Stimulated activated CD8-positive, alpha-beta memory T cell treated with anti-CD3 and anti-CD28 coated beads, Interleukin-7, amount 100 ng/mL, for 24 hours (primary cell): ENCODE results near the gene USH1G.

Experiments used
- DNase-seq: peaks from one replicate; pipeline ENCODE4 v3.0.0-alpha.2; 2020; ENCODE audit warnings: low read depth

The USH1G gene

DNA sequence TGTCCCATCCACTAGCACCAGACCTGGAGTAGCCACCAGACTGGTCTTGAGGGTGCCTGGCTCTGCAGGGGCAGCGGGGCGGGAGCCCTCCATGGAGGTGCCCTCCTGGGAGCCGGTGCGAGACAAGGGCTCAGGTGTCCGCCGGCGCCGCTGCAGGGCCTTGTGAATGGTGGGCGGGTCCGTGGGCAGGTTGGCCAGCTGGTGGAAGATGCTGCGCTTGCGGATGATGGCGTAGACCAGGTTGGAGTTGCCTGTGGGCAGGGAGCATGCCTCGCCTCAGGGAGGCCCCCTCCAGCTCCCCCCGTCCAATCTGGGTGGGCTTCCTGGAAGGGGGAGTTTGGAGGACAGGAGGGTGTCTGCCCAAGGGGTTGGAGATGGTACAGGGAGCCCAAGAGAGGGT, 31.1 kb upstream of the USH1G start:
- DNase-seq, result no peak

DNA sequence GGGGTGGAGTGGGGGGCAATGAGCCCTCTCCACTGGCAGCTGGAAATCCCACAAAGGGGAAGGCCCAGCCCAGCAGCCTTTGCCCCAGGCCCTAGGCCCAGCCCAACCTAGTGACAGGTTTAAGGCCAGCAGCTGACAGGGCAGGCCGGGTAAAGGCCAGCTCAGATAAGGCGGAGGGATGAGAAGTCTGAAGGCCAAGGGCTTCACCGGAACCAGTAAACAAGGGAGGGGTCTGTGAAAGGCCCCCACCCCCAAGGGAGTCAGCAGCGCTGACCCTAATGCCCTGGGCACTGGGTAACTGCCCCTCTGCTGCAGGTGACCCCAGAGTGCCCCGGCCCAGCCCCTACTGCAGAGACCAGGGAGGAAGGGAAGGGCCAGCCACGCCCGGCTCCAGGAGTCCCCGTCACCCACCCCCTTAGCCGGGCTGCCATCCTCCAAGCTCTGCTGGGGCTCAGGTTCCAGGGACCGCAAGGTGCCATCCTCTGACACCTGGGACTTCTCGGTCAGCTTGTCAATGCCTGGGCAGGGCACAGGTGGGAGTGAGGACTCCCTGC, 30.2 kb upstream of the USH1G start:
- no peak for DNase-seq

DNA sequence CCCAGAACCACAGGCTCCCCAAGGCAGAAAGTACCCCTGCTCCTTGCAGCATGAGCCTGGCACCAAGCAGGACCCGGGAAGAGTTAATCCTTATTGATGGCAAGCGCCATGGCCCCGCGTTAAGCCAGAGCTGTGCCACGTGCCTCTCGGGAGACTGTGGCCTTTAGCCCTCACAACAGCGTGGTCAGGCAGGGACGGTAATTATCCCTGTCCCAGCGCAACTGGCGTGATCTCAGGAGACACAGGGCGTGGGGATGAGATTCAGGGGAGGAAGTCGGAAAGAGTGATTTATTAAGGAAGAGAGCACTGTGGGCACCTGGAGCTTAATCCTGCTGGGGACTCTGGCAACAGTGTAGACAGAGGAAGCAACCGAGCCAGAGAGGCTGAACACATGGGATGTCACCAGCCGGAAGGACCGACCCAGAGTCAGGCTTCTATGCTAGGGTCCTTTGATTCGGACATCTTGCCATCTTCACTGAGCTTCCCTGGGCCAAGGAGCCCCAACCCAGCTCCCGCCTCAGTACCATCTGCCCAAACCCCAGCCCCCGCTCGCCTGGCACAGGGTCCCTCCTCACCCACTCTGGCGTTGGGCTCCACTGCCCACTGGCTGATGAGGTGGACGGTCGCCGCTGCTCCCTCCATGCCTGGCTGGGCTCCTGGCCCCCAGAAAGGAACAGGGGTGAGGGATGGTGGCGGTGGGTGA, 29.5 kb upstream of the USH1G start:
- DNase-seq, result no peak

DNA sequence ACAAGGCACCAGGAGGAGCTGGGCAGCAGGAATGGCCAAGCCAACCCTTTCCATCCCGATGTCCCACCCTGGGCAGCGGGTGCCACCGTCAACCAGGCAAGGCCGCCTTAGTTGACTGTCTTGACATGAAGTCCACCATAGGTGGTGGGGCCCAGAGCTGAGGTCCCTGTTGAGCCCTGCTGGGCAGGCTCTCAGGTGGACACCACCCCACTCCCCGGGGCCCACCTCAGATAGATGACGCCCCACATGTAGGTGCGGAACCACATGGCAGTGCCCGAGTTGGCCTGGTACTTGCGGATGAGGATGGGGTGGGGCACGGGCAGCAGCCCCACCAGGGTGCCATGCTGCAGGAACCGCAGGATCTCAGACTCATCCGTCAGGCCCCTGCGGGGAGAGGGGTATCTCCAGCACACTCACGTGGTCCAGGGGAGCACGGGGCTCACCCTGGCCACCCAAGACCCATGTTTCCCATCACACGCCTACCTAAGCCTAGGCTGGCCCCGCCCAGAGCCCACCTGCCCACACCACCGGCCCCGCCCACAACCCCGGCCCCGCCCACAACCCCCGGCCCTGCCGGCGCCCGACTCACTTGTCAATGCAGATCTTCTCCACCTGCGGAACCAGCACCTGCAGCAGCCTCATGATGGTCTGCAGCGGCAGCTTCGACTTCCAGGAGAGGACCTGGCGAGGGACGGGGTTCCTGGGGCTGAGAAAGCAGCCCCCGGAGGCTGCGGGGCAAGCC, 28.8 kb upstream of the USH1G start:
- DNase-seq, result no peak

DNA sequence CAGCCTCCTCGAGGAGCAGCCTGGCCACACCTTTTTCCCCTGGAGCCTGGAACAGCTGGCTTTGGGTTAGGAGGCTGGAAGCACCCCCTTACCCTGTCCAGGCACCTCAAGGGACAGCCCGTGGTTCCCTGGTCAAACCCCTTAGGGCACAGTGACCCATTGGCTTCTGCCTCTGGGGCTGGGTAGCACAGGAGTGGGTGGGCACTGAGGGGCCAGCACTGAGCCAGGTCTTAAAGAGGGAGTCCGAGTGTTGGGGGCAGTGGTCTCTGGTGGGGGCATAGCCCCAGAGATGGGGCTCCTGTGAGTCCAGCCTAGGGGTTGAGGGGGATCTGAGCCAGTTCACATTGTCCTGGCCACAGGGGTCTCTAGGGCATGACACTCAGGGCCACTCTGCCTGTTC, 28.0 kb upstream of the USH1G start:
- DNase-seq, result no peak

DNA sequence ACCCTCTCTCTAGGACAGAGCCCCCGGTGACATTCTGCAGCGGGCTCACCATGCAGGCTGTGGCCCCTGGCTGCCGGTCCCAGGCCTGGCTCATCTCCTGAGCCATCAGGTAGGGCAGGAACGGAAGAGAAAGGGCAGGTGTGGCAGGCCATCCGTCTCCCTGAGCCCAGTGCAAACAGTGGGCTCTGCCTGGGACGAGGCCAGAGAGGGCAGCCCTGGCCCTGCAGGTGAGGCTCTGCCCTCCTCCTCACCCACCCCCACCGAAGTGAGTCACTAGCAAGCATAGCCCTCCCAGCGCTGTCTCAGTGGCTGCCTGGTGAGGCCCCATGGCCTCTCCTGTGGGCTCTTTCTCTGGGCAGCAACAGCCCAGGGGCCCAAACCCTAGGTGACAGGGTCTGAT, 27.2 kb upstream of the USH1G start:
- DNase-seq, result no peak

DNA sequence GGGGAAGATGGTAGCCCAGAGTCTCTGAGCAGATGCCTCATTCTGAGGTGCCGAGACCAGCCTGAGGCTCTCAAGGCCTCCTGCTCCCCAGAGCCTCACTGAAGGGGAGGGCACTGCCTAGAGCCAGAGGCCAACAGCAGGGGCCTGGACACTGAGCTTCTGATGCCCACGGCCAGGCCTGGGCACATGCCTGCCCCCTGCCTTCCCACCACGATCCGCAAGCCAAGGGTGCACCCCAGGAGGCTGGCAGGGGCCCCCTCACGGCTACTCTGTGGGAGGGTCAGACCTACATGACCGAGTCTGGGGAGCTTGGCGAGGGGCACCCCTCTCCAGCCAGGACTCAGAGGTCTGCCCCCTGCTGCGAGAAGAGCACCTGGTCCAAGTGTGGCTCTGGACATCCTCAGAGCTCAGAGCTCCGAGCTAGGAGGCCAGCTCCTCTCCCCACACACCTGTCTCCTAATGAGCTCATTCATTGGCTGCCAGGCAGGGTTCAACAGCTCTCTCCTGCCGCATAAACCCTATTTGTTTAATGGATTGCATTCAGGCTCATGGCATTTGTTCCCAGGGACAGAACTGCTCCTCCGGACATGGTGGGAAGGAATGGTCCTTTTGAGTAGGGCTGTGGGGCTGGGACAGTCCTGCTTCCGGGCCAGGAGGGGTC, 26.5 kb upstream of the USH1G start:
- DNase-seq, result no peak

DNA sequence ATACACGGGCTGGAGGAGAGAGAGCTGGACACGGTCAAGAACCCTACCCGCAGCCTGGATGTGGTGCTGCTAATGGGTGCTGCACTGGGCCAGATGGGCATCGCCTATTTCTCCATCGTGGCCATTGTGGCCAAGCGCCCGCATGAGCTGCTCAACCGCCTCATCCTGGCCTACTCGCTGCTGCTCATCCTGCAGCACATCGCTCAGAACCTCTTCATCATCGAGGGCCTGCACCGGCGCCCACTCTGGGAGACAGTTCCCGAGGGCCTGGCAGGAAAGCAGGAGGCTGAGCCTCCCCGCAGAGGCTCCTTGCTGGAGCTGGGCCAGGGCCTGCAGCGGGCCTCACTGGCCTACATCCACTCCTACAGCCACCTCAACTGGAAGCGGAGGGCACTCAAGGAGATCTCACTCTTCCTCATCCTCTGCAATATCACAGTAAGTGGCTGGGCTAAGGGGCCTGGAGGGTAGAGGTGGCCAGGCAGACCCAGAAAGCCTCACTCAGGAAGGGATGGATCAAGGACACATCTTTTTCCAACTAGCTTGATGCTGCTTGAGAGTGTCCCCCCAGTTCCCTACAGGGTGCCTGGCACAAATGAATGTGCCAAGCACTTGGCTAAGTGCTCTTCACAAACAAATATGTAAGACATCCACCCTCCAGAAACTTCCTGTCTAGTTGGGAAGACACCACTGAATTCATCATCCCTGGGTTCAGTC, 24.1 kb upstream of the USH1G start:
- DNase-seq, result no peak

DNA sequence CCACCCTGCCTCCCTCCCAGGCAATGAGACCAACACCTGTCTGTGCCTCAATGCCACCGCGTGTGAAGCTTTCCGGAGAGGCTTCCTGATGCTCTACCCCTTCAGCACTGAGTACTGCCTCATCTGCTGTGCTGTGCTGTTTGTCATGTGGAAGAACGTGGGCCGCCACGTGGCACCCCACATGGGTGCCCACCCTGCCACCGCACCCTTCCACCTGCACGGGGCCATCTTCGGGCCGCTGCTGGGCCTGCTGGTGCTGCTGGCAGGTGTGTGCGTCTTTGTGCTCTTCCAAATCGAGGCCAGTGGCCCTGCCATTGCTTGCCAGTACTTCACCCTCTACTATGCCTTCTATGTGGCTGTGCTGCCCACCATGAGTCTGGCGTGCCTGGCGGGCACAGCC, 23.6 kb upstream of the USH1G start:
- no peak for DNase-seq

DNA sequence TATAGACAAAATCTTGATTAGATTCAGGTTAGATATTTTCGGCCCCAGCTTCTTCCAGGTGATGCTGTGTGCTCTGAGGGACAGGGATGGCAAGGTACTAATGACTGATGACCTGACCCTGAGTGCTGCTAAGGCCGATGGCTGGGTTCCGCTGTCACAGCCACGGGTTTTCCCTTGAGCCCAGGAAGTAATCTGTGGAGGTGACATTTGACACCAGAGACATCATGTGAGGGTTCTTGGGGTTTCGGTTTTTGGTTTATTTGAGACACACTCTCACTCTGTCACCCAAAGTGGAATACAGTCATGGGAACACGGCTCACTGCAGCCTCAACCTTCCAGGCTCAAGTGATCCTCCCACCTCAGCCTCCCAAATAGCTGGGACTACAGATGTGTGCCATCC, 22.5 kb upstream of the USH1G start:
- DNase-seq, result no peak

DNA sequence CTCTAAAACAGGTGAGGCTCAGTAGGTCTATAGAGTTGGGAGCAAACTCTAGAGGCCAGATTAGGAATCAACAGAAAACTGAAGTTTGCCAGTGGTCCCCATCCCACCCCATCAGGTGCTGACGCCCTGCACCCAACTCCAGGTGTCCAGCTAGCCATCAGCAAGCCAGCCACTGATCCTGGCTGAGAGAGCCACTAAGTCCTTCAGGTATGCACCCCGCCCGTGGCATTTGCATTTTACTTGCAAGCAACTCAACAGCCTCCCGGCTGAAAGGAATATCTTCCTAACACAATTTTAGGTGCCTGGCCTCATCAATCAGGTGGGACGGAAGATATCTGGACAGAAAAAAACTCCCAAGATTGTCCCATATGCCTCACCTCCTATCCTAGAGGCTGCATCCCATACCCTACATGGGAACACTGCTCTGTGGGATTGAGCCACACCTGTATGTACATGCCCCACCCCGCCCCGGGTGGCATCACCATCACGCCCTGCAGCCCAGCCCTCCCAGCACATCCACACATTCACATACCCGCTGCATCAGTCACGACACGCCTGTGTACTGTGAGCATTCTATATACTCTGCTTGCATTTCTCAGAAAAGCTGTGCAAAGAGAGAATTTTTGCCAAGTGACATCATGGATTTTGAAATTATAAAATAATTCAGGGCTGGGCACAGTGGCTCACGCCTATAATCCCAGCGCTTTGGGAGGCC, 20.9 kb upstream of the USH1G start:
- DNase-seq, result no peak

DNA sequence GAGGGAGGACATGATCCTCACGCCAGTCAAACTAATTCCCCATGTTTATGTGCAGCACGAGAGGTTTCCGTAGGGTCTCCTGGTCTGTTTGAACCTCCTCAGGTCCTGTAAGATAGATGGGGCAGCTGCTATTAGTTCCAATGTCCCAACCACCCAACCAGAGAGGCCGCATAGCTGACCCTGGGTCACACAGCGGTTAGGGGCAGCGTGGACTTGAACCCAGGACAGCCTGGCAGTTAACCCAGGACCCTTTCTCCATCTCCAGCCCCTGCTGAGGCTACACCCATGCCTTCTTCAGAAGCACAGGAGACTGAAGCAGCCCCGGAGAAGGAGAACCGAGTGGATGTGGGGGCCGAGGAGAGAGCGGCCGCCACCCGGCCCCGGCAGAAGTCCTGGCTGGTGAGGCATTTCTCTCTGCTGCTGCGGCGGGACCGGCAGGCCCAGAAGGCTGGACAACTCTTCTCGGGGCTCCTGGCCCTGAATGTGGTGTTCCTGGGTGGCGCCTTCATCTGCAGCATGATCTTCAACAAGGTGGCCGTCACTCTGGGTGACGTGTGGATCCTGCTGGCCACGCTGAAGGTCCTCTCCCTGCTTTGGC, 18.2 kb upstream of the USH1G start:
- DNase-seq, result no peak

DNA sequence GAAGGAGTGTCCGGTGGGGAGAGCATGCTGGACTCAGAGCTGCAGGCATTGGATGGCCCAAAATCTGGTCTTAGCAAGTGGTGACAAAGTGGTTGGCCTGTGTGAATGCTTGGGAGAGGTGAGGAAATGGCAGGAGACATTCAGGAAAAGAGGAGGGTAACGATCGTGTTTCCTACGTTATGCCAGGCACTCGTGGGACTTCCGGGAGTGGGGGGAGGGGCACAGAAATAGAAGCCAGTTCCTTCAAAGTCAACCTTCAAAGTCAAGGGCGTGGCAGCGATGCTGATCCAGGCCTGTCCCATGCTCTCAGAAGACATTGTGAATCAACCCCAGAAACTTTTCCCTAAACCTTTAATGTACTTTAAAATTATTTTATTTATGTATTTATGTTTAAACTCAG, 16.5 kb upstream of the USH1G start:
- DNase-seq, result no peak

DNA sequence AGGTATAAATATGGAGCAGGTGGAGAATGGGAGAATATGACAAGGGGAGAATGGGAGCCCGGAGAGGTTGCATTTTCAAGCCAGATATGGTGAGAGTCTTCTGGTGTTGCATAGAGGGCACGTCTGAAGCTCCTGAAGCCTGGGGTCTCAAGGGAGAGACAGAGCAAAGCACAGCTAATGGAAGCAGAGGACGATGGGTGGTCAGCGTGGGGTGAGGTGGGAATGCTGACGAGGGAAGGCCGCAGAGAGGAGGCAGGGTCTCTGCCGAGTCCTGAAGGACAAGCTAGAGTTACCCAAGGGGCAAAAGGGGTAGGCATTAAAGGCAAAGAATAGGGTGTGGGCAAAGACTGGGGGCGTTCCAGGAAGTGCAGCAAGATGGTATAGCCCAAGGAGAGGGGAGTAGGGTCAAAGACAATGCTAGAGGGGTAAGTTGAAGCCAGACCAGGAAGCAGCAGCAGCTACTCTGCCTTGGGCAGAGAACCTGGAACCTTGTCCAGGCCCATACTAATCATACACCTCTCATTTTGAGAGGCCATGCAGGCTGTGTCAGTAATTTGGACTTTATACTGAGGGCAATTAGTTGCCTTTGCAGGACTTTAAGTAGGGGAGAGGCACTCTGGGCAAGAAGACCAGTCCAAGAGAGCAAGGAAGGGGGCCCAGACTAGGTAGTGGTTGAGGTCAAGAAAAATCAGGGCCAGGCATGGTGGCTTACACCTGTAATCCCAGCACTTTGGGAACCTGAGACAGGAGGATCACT, 15.3 kb upstream of the USH1G start:
- no peak for DNase-seq

DNA sequence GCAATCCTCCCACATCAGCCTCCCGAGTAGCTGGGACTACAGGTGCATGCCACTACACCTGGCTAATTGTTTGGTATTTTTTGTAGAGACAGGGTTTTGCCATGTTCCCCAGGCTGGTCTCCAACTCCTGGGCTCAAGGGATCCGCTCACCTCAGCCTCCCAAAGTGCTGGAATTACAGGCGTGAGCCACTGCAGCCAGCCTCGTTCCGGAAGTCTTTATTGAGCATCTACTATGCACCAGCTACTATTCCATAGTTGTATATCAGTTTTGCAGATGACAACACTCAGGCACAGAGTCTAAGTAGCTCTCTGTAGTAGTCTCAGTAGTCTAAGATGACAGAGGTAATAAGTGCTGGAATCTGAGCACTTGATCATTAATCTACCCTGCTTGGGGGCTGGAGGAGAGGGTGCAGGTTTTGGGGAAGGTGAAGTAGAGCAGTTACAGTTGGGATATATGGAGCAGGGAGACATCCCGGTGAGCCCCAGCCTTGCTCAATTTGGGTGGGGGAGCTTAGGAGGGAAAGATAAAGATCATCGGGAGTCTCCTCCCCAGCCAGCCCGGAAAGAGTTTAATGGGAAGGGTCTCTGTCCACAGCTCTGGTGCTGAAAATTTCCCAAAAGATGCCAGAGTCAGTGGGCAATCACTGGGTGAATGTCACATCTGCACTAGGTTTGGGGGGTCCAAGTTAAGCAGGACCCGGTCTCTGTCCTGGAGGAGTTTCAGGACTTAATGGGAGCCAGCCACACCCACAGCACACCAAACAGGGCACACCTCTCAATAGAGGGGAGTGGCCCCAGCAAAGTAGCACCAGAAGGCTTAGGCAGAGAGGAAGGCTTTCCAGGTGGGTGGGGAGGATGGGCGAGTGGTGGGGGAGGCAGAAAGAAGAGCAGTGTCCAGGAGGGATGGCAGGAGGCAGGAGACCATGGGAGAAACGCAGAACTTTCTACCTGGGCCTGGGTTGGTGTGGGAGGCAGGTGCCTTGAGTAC, 14.3 kb upstream of the USH1G start:
- no peak for DNase-seq

DNA sequence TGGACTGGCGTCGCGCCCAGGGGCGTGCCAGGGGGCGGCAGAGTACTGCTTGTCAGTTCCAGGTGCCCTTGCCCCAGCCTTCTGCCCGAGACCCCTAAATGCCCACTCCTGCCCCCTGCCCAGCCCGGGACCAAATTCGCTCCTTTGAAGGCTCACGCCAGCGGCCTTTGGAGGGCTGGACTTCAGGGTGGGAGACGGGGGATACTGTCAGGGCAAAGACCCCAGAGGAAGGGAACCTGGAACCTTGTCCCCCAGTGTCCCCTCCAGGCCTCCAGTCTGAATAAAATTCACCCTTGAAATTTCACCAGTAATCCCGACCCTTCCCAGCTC, 13.4 kb upstream of the USH1G start:
- no peak for DNase-seq

DNA sequence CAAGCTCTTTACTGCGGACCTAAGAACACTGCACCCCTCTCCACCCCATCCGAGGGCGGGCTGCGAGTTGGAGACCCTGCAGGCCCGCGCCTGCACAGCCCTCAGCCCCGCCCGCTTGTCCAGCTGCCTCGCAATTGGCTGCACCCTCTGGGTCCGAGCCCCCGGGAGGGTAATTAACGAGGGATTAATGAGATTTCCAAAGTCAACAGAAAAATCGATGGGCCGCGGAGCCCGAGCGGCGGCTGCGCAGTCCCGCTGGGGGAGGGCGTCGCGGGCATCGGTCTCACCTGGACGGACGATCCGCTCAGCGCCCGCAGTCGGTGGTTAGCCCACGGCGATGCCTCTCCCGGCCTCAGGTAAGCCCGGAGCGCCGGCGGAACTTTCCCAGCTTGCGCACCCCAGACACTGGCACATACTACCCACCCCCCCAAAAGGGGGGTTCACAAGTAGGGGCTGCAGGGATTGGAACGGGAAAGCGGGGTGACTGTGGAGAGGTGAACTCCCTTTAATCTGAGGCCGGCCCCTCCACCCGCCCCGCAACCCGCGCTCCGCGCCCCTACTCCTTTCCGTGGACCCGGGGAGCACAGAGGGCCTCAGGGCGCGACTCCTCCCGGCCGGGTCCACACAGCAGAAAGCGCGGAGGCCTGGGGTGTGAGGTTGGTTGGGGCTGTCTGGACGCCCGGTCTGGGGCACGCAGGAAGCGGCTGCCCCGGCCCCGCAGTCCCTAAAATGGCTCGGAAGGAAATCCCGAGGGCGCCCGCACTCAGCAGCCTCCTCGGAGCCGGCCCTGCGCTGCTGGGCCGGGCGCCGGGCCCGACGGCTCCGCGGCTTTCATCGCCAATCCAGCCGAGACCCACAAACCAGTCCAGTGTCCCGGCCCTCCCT, 12.8 kb upstream of the USH1G start, which contains the start of gene OTOP3:
OTOP3 (plus strand) TSS at position 314 of the 885 bp plus-strand sequence; CDS start at position 338, 24 bp downstream.
- no peak for DNase-seq

DNA sequence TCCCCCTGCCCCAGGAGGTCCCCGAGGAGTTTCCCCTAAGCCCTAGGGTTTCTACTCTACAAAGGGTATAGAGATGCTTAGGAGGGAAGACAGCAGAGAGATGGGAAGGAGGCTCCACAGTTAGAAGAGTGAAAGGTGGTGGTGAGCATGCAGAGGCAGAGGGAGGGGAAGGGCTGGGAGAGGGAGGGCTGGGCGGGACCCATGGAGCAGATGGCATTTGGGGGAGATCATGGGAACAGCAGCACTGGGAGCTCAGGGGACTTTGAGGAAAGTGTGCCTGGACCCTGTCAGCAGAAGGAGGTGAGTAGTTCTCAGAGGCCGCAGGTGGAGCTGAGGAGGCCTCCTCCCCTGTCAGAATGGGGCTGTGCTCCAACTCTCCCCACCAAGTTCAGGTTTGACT, 12.0 kb upstream of the USH1G start:
- no peak for DNase-seq
